OCI-LY7 (cell line): ENCODE results near the gene SEMA4D. TPM values are rescaled to one million over a fixed set of nuclear protein-coding genes. Genes with fewer than 3 reads are reported as not detected.

Experiments
- BruUV-seq: library from RNA; stranded (reverse); fragments of 400-500 nt; replicated peaks from 2 replicates; lab custom pipeline; 2021; lab: Mats Ljungman, UMichigan
- CTCF ChIA-PET: fragments of 300-600 bp; sonication (Branson Sonifier 250); formaldehyde crosslinking; loops from one replicate; lab custom pipeline; 2022; ENCODE audit warnings: antibody characterized with exemption; ENCODE audit not compliant: unreplicated experiment; lab: Charles Lee
- POLR2A ChIA-PET: fragments of 300-600 bp; sonication (Branson Sonifier 250); formaldehyde crosslinking; loops from one replicate; lab custom pipeline; 2022; ENCODE audit warnings: antibody characterized with exemption; lab: Charles Lee
- DNase-seq: peaks from one replicate; pipeline ENCODE4 v3.0.0-alpha.2; 2015; ENCODE audit warnings: low spot score
- H2AFZ ChIP-seq: fragments of 200-600 bp; sonication (generic), shearing (Covaris generic); 2 replicates; pipeline ENCODE4 v1.6.1; 2014; ENCODE audit warnings: mild to moderate bottlenecking, antibody characterized with exemption, low read length, moderate library complexity
- H3K27ac ChIP-seq: fragments of 200-600 bp; sonication (generic); 2 replicates; pipeline ENCODE4 v1.5.1; 2014; ENCODE audit warnings: mixed run types, low read depth, mild to moderate bottlenecking, moderate library complexity, low read length, inconsistent platforms; ENCODE audit not compliant: poor library complexity, severe bottlenecking
- H3K36me3 ChIP-seq: fragments of 200-600 bp; sonication (generic); 2 replicates; pipeline ENCODE4 v1.6.1; 2014; ENCODE audit warnings: mild to moderate bottlenecking, antibody characterized with exemption, low read length, moderate library complexity, mixed read lengths; ENCODE audit not compliant: insufficient read depth
- H3K4me1 ChIP-seq: fragments of 200-600 bp; sonication (generic); 2 replicates; pipeline ENCODE4 v1.5.1; 2014; ENCODE audit warnings: mild to moderate bottlenecking, low read length; ENCODE audit not compliant: insufficient read depth, poor library complexity, severe bottlenecking
- H3K4me2 ChIP-seq: fragments of 200-600 bp; sonication (generic); 2 replicates; pipeline ENCODE4 v1.6.1; 2014; ENCODE audit warnings: mild to moderate bottlenecking, low read length
- H3K4me3 ChIP-seq: fragments of 200-600 bp; sonication (generic); 2 replicates; pipeline ENCODE4 v1.5.1; 2014; ENCODE audit warnings: mild to moderate bottlenecking, low read depth, low read length; ENCODE audit not compliant: poor library complexity, severe bottlenecking
- H3K79me2 ChIP-seq: fragments of 200-600 bp; sonication (generic); 2 replicates; pipeline ENCODE4 v1.6.1; 2016; ENCODE audit warnings: low read depth, mild to moderate bottlenecking, low read length, moderate library complexity, mixed read lengths; ENCODE audit not compliant: insufficient read depth
- H3K9me2 ChIP-seq: fragments of 200-600 bp; sonication (generic); 2 replicates; pipeline ENCODE4 v1.6.1; 2016; ENCODE audit warnings: mild to moderate bottlenecking, low read length, mixed read lengths; ENCODE audit not compliant: insufficient read depth
- H3K9me3 ChIP-seq: fragments of 200-600 bp; sonication (generic); 2 replicates; pipeline ENCODE4 v1.6.1; 2014; ENCODE audit warnings: mild to moderate bottlenecking, mixed run types, low read length, mixed read lengths
- H4K20me1 ChIP-seq: fragments of 200-600 bp; sonication (generic); 2 replicates; pipeline ENCODE4 v1.6.1; 2014; ENCODE audit warnings: mild to moderate bottlenecking, antibody characterized with exemption, low read length, moderate library complexity, mixed read lengths; ENCODE audit not compliant: insufficient read depth
- CTCF ChIP-seq: fragments of 200-600 bp; sonication (generic); conservative IDR thresholded peaks from 2 replicates; pipeline ENCODE4 v1.5.1; 2014; ENCODE audit warnings: mild to moderate bottlenecking, antibody characterized with exemption, low read length, moderate library complexity, mixed read lengths
- EZH2phosphoT487 ChIP-seq: fragments of 200-600 bp; sonication (generic); IDR thresholded peaks from 2 replicates; pipeline ENCODE4 v1.6.1; 2018; ENCODE audit warnings: low read depth, borderline replicate concordance, mild to moderate bottlenecking, mixed run types, antibody characterized with exemption, low read length, moderate library complexity, mixed read lengths
- intact Hi-C: fragments of 100-400 bp; cut with micrococcal nuclease; formaldehyde crosslinking; loops from one replicate; pipeline ENCODE4 v1.10.0; 2022; ENCODE audit not compliant: unreplicated experiment
- total RNA-seq, 2 experiments: library from RNA; depleted of rRNA in 1 of 2; stranded (reverse); fragments of >200 nt in 1 of 2; shearing (Covaris generic) in 1 of 2; gene quantifications; 2 replicates each; pipeline ENCODE4 v1.2.3, GENCODE V29; 2014 to 2022

Gene SEMA4D
- total RNA-seq, 2 experiments from 2014 or later = 28.5 to 60.5 TPM

GRCh38 chr9:89410641-89411350 lies 87.1 kb downstream of the SEMA4D start:
- ChIA-PET POLR2A (interaction anchor here (1.1 kb wide), 1 partner anchor 9 kb away, joined by 5 read pairs; no protein-coding TSS in a partner anchor), CTCF (interaction anchor here (0.6 kb wide), 1 partner anchor 127 kb away, joined by 3 read pairs; no protein-coding TSS in a partner anchor)
- no TSS peak for BruUV-seq
- intact Hi-C loops = no loop called here
- no peaks in the 10 kb centered on the region; the same call in 1 of the 2 replicates for H3K36me3 ChIP-seq
- TF ChIP-seq EZH2phosphoT487 = no peak
- H3K27ac ChIP-seq = no peak overlapping the region
- no peaks in the 10 kb centered on the region for H3K9me2 ChIP-seq
- H2AFZ ChIP-seq = no peak overlapping the region
- H3K4me3 ChIP-seq = no peak overlapping the region
- DNase-seq = no peak
- H4K20me1 ChIP-seq = no peaks in the 10 kb centered on the region
- H3K9me3 ChIP-seq = 0 out of 2 replicates have a peak, but pooled peaks cover 6% of the 10 kb centered on the region
- no peak overlapping the region for H3K4me2 ChIP-seq
- peaks cover 26% of the 10 kb centered on the region for H3K4me1 ChIP-seq
- H3K79me2 ChIP-seq = no peaks in the 10 kb centered on the region

GRCh38 chr9:89410022-89410421 lies 87.9 kb downstream of the SEMA4D start:
- no TSS peak for BruUV-seq
- Histone ChIP-seq H3K27ac (no peak overlapping the region), H3K9me3 (0 out of 2 replicates have a peak, but pooled peaks cover 6% of the 10 kb centered on the region), H3K4me2 (no peak overlapping the region), H2AFZ (no peak overlapping the region), H3K4me1 (peaks cover 33% of the 10 kb centered on the region), H3K9me2 (no peaks in the 10 kb centered on the region), H3K79me2 (no peaks in the 10 kb centered on the region), H4K20me1 (no peaks in the 10 kb centered on the region), H3K4me3 (no peak overlapping the region), H3K36me3 (no peaks in the 10 kb centered on the region; the same call in 1 of the 2 replicates)
- no peak for TF ChIP-seq CTCF
- intact Hi-C loops = no loop called here
- POLR2A ChIA-PET = interaction anchor here (0.5 to 1.1 kb wide), 2 partner anchors 8 to 112 kb away, joined by 3 to 5 read pairs; no protein-coding TSS in a partner anchor
- DNase-seq = no peak
- CTCF ChIA-PET = no interaction called here

- BruUV-seq = no TSS peak
- no peak for TF ChIP-seq CTCF
- TF ChIP-seq EZH2phosphoT487 = no peak
- Histone ChIP-seq H3K9me3 (0 out of 2 replicates have a peak, but pooled peaks cover 6% of the 10 kb centered on the region), H3K27ac (no peak overlapping the region), H2AFZ (no peak overlapping the region), H3K36me3 (no peaks in the 10 kb centered on the region; the same call in 1 of the 2 replicates), H4K20me1 (no peaks in the 10 kb centered on the region), H3K4me2 (no peak overlapping the region), H3K4me3 (no peak overlapping the region), H3K9me2 (no peaks in the 10 kb centered on the region), H3K4me1 (peaks cover 39% of the 10 kb centered on the region), H3K79me2 (no peaks in the 10 kb centered on the region)
- no peak for DNase-seq
- intact Hi-C loops = no loop called here
- POLR2A ChIA-PET = no interaction called here
- CTCF ChIA-PET = no interaction called here
Observed at GRCh38 chr9:89409466-89409865, 88.4 kb downstream of the SEMA4D start.
